Activated CD4-positive, alpha-beta T cell treated with anti-CD3 and anti-CD28 coated beads for 36 hours (primary cell): ENCODE measurements around the gene WDFY4. TPM values are rescaled to one million over a fixed set of nuclear protein-coding genes. Genes with fewer than 3 reads are reported as not detected.

ENCODE experiments used
- ATAC-seq: fragments of 200-7000 bp; cut with Tn5 transposase; one replicate; pipeline ENCODE4 v1.10.0; 2021; ENCODE audit warnings: mild to moderate bottlenecking, moderate library complexity
- CTCF ChIA-PET: fragments of 350-600 bp; sonication (Branson Sonifier 250); formaldehyde crosslinking; loops from one replicate; lab custom pipeline; 2021; ENCODE audit warnings: antibody characterized with exemption; lab: Charles Lee
- POLR2A ChIA-PET: fragments of 350-600 bp; sonication (Branson Sonifier 250); formaldehyde crosslinking; loops from one replicate; lab custom pipeline; 2021; ENCODE audit warnings: antibody characterized with exemption, inconsistent platforms; lab: Charles Lee
- DNase-seq: peaks from one replicate; pipeline ENCODE4 v3.0.0-alpha.2; 2020
- H3K27ac Mint-ChIP-seq: one replicate; pipeline ENCODE4 v1.8.0; 2021; ENCODE audit warnings: mixed read lengths
- H3K27me3 Mint-ChIP-seq: one replicate; pipeline ENCODE4 v1.8.0; 2021; ENCODE audit warnings: mixed read lengths
- H3K36me3 Mint-ChIP-seq: one replicate; pipeline ENCODE4 v1.8.0; 2021; ENCODE audit warnings: low read depth, mixed read lengths
- H3K4me1 Mint-ChIP-seq: one replicate; pipeline ENCODE4 v1.8.0; 2021; ENCODE audit warnings: mixed read lengths
- H3K4me3 Mint-ChIP-seq: one replicate; pipeline ENCODE4 v1.8.0; 2021; ENCODE audit warnings: mild to moderate bottlenecking, moderate library complexity, mixed read lengths
- H3K9me3 Mint-ChIP-seq: one replicate; pipeline ENCODE4 v1.8.0; 2021; ENCODE audit warnings: low read depth, mixed read lengths
- intact Hi-C, 2 experiments: fragments of 100-400 bp; cut with DNase I in 1 of 2; cut with micrococcal nuclease in 1 of 2; formaldehyde crosslinking; loops; one replicate each; pipeline versions ENCODE4 v1.14.2 to v1.15.1; 2022 to 2024; cut with DNase I, micrococcal nuclease
- total RNA-seq, 2 experiments: library from RNA; stranded (reverse); gene quantifications; one replicate each; pipeline ENCODE4 v1.2.3, GENCODE V29; 2021

WDFY4 gene
- total RNA-seq, 2 experiments from 2014 or later: 0.07 to 0.09 TPM

DNA sequence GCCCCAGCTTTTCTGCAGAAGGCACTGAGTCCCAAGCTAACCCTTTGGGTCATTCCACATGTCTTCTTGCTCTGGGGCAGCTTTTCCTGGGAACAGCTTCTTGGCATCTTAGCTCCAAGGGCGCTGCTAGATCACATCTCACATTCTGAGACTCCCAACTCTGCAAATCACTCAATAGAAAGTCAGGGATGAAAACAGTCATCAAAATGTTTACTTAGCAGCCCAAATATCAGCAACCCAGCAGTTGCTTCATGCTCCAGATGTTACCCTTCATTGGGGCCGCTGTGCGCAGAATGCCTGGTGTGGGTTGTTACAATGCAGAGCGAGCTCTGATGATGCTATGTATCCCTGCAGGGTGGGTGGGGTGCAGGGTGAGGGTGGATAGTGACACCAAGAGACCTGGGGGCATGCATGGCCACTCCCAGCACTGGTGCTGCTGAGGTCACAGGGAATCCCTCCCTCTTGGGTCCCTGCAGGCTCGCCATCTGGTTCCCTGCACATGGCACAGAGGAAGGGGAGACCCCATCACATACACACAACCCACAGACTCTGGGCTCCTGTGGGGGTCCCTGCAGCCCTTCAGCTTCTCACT lies 19.0 kb downstream of the WDFY4 start:
- ChIA-PET CTCF (no interaction called here), POLR2A (no interaction called here)
- Mint-ChIP-seq H3K4me1 (no peaks in the 10 kb centered on the region), H3K9me3 (no peaks in the 10 kb centered on the region), H3K27me3 (peaks cover 8% of the 10 kb centered on the region), H3K27ac (no peak overlapping the region), H3K4me3 (no peak overlapping the region), H3K36me3 (no peaks in the 10 kb centered on the region)
- intact Hi-C loops: no loop called here
- no peak for DNase-seq
- no peak for ATAC-seq

DNA sequence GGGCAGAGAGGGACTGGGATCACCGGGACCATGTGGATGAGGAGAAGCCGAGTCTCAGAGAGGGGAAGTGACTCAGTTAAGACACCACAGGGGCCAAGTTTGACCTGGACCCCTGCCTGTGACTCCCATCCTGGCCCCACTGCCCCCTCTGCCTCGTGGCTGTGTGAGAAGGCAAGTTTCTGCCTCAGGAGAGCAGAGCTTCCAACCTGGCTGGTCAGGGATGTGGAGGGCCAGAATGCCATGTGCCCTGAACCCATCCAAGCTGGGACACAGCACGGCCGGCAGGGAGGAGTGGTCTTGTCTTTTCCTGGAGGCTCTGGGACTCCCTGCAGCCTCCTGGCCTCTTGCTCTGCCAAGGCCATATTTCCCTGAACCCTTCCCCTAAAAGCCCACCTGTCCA lies 19.5 kb downstream of the WDFY4 start:
- DNase-seq: no peak
- ATAC-seq: no peak
- H3K4me1 Mint-ChIP-seq: no peaks in the 10 kb centered on the region
- H3K27me3 Mint-ChIP-seq: peaks cover 8% of the 10 kb centered on the region
- H3K27ac Mint-ChIP-seq: no peak overlapping the region
- no peaks in the 10 kb centered on the region for H3K9me3 Mint-ChIP-seq
- no peaks in the 10 kb centered on the region for H3K36me3 Mint-ChIP-seq
- H3K4me3 Mint-ChIP-seq: no peak overlapping the region
- ChIA-PET CTCF (no interaction called here), POLR2A (no interaction called here)
- intact Hi-C loops: no loop called here

DNA sequence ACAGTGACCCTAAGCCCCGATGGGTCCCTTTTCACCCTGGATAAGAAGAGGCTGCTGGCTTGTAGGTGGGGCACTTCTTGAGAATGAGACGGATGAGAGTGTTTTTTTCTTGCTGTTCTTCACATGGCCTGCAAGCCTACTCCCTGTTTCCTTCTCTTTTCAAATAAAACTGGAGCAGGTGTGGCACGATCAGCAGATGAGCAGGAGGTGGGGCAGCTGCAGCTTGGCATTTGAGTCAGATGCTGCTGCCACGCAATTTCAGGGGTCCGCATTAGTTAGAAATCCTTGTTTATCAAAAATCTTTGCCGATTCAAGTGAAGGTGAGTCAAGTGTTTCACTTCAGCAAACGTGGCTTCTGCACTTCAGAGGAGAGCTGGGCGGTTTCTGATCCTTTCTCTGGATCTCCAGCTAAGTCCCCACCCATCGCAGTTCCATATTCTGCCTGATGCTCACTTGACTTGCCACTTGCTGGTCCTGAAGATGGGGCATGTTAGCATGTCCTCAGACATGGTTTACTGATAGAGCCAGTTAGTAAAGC lies 20.8 kb downstream of the WDFY4 start:
- intact Hi-C loops: no loop called here
- Mint-ChIP-seq H3K4me3 (no peak overlapping the region), H3K27ac (no peak overlapping the region), H3K9me3 (no peaks in the 10 kb centered on the region), H3K36me3 (no peaks in the 10 kb centered on the region), H3K27me3 (peaks cover 8% of the 10 kb centered on the region), H3K4me1 (no peaks in the 10 kb centered on the region)
- ChIA-PET CTCF (interaction anchor here (1.7 kb wide), 2 partner anchors 47 to 49 kb away, joined by 3 to 4 read pairs; no protein-coding TSS in a partner anchor), POLR2A (no interaction called here)
- DNase-seq (no peak), ATAC-seq (no peak)

DNA sequence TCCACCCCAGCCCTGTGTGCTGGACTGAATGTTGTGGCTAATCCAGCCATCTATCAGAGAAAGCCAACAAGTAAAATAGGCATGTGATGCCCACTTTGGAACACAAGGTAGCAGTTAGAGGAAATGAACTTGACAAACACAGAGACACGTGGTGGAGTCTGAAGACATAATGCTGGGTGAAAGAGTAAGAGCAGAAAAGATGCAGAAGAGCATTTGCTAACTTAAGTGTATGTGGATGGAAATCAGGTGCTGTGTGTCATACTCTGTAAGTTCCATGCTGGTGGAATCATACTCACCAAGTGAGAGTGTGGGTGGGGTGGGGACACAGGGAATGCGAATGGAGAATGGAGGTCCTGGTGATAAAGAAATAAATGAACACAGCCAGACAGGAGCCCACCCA lies 22.8 kb downstream of the WDFY4 start:
- ChIA-PET POLR2A (no interaction called here), CTCF (no interaction called here)
- intact Hi-C loops: no loop called here
- peaks cover 8% of the 10 kb centered on the region for H3K27me3 Mint-ChIP-seq
- H3K9me3 Mint-ChIP-seq: no peaks in the 10 kb centered on the region
- no peak for ATAC-seq
- H3K27ac Mint-ChIP-seq: no peak overlapping the region
- no peak overlapping the region for H3K4me3 Mint-ChIP-seq
- H3K4me1 Mint-ChIP-seq: no peaks in the 10 kb centered on the region
- DNase-seq: no peak
- H3K36me3 Mint-ChIP-seq: no peaks in the 10 kb centered on the region

DNA sequence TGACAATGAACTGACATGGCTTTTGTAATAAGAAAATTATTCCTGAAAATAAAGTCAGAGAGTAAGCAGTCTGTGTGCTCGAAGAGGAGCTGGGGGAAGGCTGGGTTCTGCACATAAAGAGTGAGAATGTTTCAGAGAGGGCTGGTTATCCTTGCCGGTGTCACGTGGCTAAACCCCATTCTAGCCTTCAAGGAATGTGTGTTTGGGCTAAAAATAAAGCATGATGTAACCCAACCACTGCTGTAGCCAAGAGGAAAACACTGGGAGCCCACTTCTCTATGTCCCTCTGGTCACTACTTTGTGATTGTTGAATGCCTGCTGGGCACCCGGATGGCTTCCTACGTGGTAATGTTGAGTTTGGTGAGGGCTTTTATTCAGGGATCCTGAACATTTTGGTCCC lies 23.5 kb downstream of the WDFY4 start:
- ChIA-PET CTCF (no interaction called here), POLR2A (no interaction called here)
- Mint-ChIP-seq H3K27me3 (peaks cover 8% of the 10 kb centered on the region), H3K4me1 (no peaks in the 10 kb centered on the region), H3K4me3 (no peak overlapping the region), H3K27ac (no peak overlapping the region), H3K9me3 (no peaks in the 10 kb centered on the region), H3K36me3 (no peaks in the 10 kb centered on the region)
- ATAC-seq: no peak
- DNase-seq: no peak
- intact Hi-C loops: no loop called here

DNA sequence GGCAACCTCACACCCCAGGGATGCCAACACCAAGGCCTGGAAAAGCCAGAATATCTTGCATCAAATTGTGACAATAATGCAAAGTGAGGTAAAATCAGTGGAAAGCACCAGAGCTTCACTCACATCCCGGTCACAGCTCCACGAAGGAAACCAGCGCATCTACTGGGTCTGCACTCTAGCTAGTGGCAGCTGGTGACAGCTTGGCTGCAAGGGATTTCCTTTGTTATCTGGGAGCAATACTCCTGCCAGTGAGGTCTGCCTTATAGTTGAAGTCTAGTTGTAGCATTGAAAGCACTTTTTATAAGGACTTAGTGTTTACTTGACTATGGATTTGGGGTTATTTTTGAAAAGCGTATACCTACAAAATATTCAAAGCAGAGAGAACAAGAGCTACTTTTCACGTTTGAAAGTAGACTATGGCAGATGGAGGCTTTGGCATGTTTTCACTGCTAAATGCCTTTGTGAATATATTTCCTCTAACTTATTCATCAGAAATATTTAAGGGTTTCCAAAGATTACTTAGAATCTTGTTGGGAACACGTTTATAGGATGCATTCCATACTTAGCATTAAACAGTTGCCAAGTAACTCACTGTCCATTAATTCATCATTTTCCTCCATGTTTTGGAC lies 26.1 kb downstream of the WDFY4 start:
- no peak overlapping the region for H3K4me3 Mint-ChIP-seq
- no peaks in the 10 kb centered on the region for H3K4me1 Mint-ChIP-seq
- intact Hi-C loops: no loop called here
- no peak overlapping the region for H3K27ac Mint-ChIP-seq
- DNase-seq (no peak), ATAC-seq (no peak)
- ChIA-PET CTCF (interaction anchor here (1.2 kb wide), 1 partner anchor 52 kb away, joined by 5 read pairs; no protein-coding TSS in a partner anchor), POLR2A (no interaction called here)
- H3K27me3 Mint-ChIP-seq: peaks cover 5% of the 10 kb centered on the region
- H3K9me3 Mint-ChIP-seq: peaks cover 7% of the 10 kb centered on the region
- no peaks in the 10 kb centered on the region for H3K36me3 Mint-ChIP-seq

DNA sequence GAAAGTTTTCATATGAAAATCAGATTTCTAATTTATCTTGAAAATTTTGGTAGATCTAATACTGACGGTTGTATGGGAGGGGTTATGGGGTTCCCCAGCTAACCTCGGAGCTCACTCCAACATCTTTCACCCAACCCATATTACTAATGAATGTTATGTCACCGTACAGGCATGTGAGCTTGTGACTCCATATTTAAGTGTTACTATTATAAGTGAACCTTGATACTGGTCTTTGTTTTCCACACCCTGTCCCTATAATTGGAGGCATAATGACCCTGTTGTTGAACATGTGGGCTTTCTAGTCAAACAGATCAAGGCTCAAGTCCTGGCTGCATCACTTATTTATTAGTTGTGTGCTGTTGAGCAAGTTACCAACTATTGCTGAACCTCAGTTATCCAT lies 27.2 kb downstream of the WDFY4 start:
- H3K27me3 Mint-ChIP-seq: no peaks in the 10 kb centered on the region
- H3K9me3 Mint-ChIP-seq: peaks cover 7% of the 10 kb centered on the region
- DNase-seq (no peak), ATAC-seq (no peak)
- H3K27ac Mint-ChIP-seq: no peak overlapping the region
- H3K4me1 Mint-ChIP-seq: no peaks in the 10 kb centered on the region
- CTCF ChIA-PET: no interaction called here
- intact Hi-C loops: no loop called here
- POLR2A ChIA-PET: no interaction called here
- H3K4me3 Mint-ChIP-seq: no peak overlapping the region
- no peaks in the 10 kb centered on the region for H3K36me3 Mint-ChIP-seq

DNA sequence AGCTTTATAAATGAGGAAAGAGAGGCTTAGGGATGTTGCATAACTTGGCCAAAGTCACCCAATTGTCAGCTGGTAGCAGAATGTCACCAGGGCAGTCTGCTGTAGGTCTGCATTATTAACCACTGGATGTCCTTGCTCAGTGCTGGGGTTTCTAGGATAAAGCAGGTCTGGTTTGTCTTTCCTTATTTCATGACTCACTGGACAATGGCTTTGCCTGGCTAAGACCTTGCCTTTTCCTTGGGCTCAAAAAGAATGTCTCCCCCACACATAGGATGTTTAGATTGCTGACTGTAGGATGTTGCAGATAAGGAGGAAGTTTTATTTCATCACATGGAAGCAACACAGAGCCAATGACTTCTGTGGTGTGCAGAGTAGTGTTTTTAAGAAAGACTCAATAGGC lies 29.4 kb downstream of the WDFY4 start:
- peaks cover 7% of the 10 kb centered on the region for H3K9me3 Mint-ChIP-seq
- H3K27me3 Mint-ChIP-seq: no peaks in the 10 kb centered on the region
- H3K27ac Mint-ChIP-seq: no peak overlapping the region
- H3K4me1 Mint-ChIP-seq: no peaks in the 10 kb centered on the region
- DNase-seq (no peak), ATAC-seq (no peak)
- intact Hi-C loops: no loop called here
- CTCF ChIA-PET: no interaction called here
- no peak overlapping the region for H3K4me3 Mint-ChIP-seq
- POLR2A ChIA-PET: no interaction called here
- H3K36me3 Mint-ChIP-seq: no peaks in the 10 kb centered on the region

DNA sequence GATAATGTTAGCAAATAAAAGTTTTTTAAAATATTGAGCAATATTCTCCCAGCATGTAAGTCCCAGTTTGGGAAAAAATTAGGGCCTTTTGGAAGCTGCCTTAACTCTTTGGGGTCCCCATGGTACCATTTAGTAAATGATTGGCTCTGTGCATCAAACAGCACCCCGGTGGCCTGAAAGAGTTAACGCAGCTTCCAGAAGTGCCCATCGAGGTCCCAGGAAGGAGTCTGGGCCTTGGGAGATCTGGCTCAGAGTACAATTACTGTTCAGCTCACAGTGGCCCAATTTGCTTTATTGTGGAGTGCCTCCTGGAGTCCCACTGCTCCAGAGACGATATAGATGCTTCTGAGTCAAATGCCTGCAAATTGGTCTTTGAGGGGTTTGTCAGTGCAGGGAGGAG lies 31.7 kb downstream of the WDFY4 start:
- Mint-ChIP-seq H3K27me3 (no peaks in the 10 kb centered on the region), H3K4me3 (no peak overlapping the region), H3K36me3 (no peaks in the 10 kb centered on the region), H3K9me3 (peaks cover 7% of the 10 kb centered on the region), H3K27ac (no peak overlapping the region), H3K4me1 (no peaks in the 10 kb centered on the region)
- CTCF ChIA-PET: no interaction called here
- POLR2A ChIA-PET: no interaction called here
- intact Hi-C loops: no loop called here
- ATAC-seq: no peak
- no peak for DNase-seq

DNA sequence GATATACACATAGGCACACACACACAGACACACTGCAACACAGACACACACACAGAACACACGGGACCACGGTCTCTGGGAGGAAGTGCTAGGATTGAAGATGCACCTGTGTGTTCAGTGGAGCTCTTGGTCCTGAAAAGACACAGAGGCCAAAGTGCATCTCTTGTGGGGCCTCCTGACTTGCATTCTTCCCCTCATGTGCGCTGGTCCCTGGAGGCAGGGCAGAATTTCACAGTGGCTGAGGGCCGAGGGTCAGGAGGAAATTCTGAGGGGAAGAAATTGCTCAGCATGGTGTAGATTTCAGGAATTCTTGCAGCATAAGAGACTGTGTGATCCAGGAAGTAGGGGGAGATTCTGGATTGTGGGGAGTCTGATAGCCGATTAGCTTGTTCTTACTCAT lies 35.9 kb downstream of the WDFY4 start:
- DNase-seq (no peak), ATAC-seq (no peak)
- Mint-ChIP-seq H3K36me3 (no peaks in the 10 kb centered on the region), H3K27me3 (no peaks in the 10 kb centered on the region), H3K4me1 (no peaks in the 10 kb centered on the region), H3K27ac (no peak overlapping the region), H3K9me3 (no peaks in the 10 kb centered on the region), H3K4me3 (no peak overlapping the region)
- ChIA-PET CTCF (interaction anchor here (0.6 kb wide), 1 partner anchor 97 kb away, joined by 3 read pairs; no protein-coding TSS in a partner anchor), POLR2A (no interaction called here)
- intact Hi-C loops: no loop called here

DNA sequence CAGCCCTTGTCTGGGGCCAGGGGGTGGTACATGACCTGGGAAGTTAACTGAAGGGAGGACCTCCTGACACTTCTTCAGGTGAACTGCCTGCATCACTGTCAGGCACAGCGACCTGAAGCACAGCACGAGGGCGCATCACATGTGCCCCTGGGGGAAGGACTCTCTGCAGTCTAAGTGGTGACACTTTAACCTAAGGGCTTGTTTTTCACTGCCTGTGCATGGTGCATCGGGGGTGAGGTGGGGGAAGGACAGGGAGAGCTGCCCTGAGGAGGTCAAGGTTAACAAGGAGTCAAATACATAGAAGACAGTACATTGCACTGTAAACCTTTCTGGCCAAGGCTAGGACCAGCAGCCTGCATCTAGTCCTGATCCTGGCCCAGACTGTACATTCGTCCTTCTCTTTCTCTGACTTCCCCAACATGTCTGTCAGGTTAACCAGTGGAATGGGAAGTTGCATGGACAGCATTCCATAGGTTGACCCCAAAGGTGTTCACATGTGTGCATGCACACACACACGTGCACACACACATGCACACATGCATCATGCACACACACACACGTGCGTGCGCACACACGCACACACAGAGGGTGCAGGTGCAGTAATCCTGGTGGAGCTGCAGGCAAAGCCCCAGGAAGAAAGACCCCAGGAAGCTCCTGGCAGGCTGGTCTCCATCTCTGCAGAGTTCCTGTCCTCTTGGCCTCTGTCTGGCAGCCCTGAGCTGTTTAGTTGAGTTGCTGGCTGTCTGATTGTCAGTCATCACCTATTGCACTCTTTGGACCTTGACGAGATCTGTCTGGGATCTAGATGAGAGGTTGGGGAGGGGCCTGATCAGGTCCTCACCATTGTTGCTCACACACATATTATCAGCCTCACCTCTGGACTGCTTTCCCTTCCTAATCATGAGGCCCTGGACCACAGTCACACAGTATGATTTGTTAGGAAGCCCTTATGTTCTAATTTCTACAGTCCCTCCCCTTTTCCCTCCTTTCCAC lies 37.8 kb downstream of the WDFY4 start:
- ChIA-PET POLR2A (no interaction called here), CTCF (no interaction called here)
- H3K27me3 Mint-ChIP-seq: no peaks in the 10 kb centered on the region
- DNase-seq (no peak), ATAC-seq (no peak)
- intact Hi-C loops: no loop called here
- no peak overlapping the region for H3K4me3 Mint-ChIP-seq
- H3K27ac Mint-ChIP-seq: no peak overlapping the region
- H3K36me3 Mint-ChIP-seq: no peaks in the 10 kb centered on the region
- no peaks in the 10 kb centered on the region for H3K4me1 Mint-ChIP-seq
- no peaks in the 10 kb centered on the region for H3K9me3 Mint-ChIP-seq
